DOHH2 (cell line): ENCODE measurements around the gene ITGA3.

Experiments
- EZH2phosphoT487 ChIP-seq: fragments of 200-600 bp; sonication (generic); IDR thresholded peaks from 2 replicates; pipeline ENCODE4 v1.6.1; 2017; ENCODE audit warnings: borderline replicate concordance, mild to moderate bottlenecking, antibody characterized with exemption, low read length, moderate library complexity, mixed read lengths
- TF ChIP-seq, protein P1 (sequence below): fragments of 200-600 bp; sonication (generic); IDR thresholded peaks from one replicate; pipeline ENCODE4 v1.5.1; 2014; ENCODE audit warnings: antibody characterized with exemption, mild to moderate bottlenecking, low read depth, low read length; ENCODE audit not compliant: poor library complexity, severe bottlenecking

DNA sequence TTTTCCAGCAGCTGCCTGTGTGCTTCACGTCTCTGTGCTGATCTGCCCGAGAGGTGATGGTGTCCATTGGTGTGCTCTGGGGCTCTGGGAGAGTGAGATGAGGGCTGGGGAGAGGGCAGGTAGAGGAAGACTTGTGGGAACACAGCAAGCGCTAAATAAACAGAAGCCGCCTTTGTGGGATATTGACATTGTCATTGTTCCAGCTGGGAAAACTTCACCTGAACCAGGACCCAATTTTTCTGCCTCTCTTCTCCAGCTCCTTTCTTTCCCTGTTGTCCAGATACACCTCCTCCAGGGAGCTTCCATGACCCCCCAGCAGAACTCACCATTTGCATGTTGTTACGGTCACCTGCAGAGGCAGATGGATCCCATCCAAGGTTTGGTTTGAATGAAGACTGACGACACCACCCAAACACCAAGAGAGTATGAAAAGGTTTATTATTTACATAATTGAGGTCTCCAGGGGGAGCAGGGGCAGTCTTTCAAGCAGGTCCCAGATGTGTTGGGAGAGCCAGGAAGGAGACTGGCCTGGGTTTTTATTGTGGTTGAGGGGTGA lies 3.6 kb upstream of the ITGA3 start:
- TF ChIP-seq, protein P1, sequence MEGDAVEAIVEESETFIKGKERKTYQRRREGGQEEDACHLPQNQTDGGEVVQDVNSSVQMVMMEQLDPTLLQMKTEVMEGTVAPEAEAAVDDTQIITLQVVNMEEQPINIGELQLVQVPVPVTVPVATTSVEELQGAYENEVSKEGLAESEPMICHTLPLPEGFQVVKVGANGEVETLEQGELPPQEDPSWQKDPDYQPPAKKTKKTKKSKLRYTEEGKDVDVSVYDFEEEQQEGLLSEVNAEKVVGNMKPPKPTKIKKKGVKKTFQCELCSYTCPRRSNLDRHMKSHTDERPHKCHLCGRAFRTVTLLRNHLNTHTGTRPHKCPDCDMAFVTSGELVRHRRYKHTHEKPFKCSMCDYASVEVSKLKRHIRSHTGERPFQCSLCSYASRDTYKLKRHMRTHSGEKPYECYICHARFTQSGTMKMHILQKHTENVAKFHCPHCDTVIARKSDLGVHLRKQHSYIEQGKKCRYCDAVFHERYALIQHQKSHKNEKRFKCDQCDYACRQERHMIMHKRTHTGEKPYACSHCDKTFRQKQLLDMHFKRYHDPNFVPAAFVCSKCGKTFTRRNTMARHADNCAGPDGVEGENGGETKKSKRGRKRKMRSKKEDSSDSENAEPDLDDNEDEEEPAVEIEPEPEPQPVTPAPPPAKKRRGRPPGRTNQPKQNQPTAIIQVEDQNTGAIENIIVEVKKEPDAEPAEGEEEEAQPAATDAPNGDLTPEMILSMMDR = no peak
- no peak for TF ChIP-seq EZH2phosphoT487
